ACC112 (cell line): ENCODE data around the gene ICAM5.
"Not testable (repeated sequence)": the region's sequence is repeated elsewhere in the genome, so short reads cannot be mapped to it uniquely, and the experiment has no call there.

Experiments used
- H2AFZ ChIP-seq: fragments of 200-600 bp; sonication (generic); one replicate; pipeline ENCODE4 v1.6.0; 2017; ENCODE audit warnings: antibody characterized with exemption, low read length; ENCODE audit not compliant: unreplicated experiment
- H3K27ac ChIP-seq: fragments of 200-600 bp; sonication (generic); 2 replicates; pipeline ENCODE4 v1.5.1; 2014; ENCODE audit warnings: low read depth, mild to moderate bottlenecking, antibody characterized with exemption, low read length, moderate library complexity
- H3K27me3 ChIP-seq: fragments of 200-600 bp; sonication (generic); 2 replicates; pipeline ENCODE4 v1.6.1; 2014; ENCODE audit warnings: mild to moderate bottlenecking, antibody characterized with exemption, low read length, moderate library complexity, mixed read lengths; ENCODE audit not compliant: insufficient read depth
- H3K36me3 ChIP-seq: fragments of 200-600 bp; sonication (generic); 2 replicates; pipeline ENCODE4 v1.6.1; 2016; ENCODE audit warnings: mild to moderate bottlenecking, antibody characterized with exemption, low read length, moderate library complexity, mixed read lengths; ENCODE audit not compliant: insufficient read depth
- H3K4me1 ChIP-seq: fragments of 200-600 bp; sonication (generic); one replicate; pipeline ENCODE4 v1.6.1; 2016; ENCODE audit warnings: low read length, mixed read lengths; ENCODE audit not compliant: insufficient read depth, unreplicated experiment, control insufficient read depth
- H3K4me3 ChIP-seq: fragments of 200-600 bp; sonication (generic); 2 replicates; pipeline ENCODE4 v1.5.1; 2014; ENCODE audit warnings: mild to moderate bottlenecking, low read depth, low read length
- H3K79me2 ChIP-seq: fragments of 200-600 bp; sonication (generic); one replicate; pipeline ENCODE4 v1.6.0; 2016; ENCODE audit warnings: low read length; ENCODE audit not compliant: control insufficient read depth, unreplicated experiment, insufficient read depth

The ICAM5 gene

DNA sequence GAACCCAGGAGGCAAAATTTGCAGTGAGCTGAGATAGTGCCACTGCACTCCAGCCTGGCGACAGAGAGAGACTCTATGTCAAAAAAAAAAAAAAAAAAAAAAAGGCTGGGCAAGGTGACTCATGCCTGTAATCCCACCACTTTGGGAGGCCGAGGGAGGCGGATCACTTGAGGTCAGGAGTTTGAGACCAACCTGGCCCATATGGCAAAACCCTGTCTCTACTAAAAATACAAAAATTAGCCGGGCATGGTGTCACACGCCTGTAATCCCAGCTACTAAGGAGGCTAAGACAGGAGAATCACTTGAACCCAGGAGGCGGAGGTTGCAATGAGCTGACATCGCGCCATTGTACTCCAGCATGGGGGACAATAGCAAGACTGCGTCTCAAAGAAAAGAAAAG is 47.0 kb downstream of the ICAM5 start:
- H3K4me1 ChIP-seq, H3K4me3 ChIP-seq, H3K36me3 ChIP-seq, H2AFZ ChIP-seq, H3K27me3 ChIP-seq, H3K27ac ChIP-seq: not testable (repeated sequence)
- H3K79me2 ChIP-seq = peaks cover 11% of the 10 kb centered on the region

DNA sequence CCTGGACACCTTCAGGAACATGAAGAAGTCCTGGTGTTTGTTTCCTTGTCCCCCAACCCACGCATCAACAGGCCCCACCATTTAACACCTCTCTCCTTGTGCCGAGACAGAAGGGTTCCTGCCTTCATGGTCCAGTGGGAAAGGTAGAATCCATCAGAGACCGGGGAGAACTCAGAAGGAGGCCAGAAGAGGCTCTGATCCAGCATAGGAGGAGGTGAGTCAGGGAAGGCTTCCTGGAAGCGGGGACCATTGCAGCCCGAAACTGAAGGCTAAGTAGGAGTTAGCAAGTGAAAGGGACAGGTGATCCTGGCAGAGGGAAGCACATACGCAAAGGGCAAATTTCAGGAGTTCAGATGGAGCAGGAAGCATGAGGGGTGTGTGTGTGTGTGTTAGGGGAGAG is 49.2 kb downstream of the ICAM5 start:
- no peaks in the 10 kb centered on the region for H3K27me3 ChIP-seq
- H3K4me1 ChIP-seq = no peaks in the 10 kb centered on the region
- H3K27ac ChIP-seq = no peak overlapping the region
- no peaks in the 10 kb centered on the region for H3K79me2 ChIP-seq
- no peak overlapping the region for H2AFZ ChIP-seq
- no peak overlapping the region for H3K4me3 ChIP-seq
- H3K36me3 ChIP-seq = no peaks in the 10 kb centered on the region

DNA sequence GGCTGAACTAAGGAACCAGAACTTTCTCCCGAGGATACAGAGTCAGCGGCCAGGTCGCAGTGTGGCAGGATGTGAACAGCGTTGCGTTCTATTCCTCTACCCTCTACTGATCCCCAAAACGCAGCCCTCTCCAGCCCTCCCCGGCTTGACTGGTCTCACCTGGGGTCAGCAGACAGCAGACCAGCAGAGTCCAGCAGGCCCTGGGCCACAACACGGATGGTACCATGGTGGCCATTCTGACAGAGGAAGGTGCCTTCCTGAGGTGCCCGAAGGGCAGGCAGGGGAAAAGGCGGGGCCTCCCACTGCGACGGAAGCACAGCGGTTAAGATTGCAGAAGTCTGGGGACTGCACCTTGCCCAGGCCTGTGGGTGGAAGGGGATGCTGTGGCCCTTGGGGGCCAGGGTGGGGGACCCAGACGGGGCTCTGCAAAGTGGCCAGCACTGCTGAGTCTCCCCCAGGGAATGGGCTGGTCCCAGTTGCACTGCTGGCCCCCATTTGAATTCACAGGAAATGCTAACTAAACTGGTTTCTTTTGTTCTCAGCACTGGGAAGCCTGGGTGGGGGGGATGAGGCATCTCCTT is 49.7 kb downstream of the ICAM5 start, which contains the start of gene ICAM3:
ICAM3 (minus strand) TSS at position 245 of the 581 bp plus-strand sequence; CDS start at position 235, 10 bp downstream.
- Histone ChIP-seq H3K27me3 (no peaks in the 10 kb centered on the region), H2AFZ (no peak within 1 kb of the TSS), H3K27ac (no peak within 1 kb of the TSS), H3K79me2 (no peaks in the 10 kb centered on the region), H3K36me3 (no peaks in the 10 kb centered on the region), H3K4me3 (no peak within 1 kb of the TSS), H3K4me1 (no peaks in the 10 kb centered on the region)

DNA sequence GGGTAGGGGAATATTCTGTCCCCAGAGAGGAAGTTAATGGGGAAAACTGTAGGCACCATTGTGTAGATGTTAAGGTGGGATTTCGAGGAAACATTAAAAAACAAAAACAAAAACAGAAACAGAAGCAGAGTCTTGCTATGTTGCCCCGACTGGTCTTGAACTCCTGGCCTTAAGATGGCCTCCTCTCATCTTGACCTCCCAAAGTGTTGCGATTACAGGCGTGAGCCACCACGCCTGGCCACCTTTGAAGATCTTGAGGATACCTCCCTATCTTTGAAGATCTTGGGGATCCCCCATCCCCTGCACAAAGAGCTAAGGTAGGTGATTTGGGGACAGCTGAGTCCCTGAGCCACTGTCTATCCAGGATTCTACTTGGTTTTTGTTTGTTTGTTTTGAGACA is 50.2 kb downstream of the ICAM5 start:
- no peaks in the 10 kb centered on the region for H3K4me1 ChIP-seq
- H3K36me3 ChIP-seq = no peaks in the 10 kb centered on the region
- no peak overlapping the region for H2AFZ ChIP-seq
- H3K79me2 ChIP-seq = no peaks in the 10 kb centered on the region
- H3K27me3 ChIP-seq = no peaks in the 10 kb centered on the region
- H3K4me3 ChIP-seq = no peak overlapping the region
- no peak overlapping the region for H3K27ac ChIP-seq

DNA sequence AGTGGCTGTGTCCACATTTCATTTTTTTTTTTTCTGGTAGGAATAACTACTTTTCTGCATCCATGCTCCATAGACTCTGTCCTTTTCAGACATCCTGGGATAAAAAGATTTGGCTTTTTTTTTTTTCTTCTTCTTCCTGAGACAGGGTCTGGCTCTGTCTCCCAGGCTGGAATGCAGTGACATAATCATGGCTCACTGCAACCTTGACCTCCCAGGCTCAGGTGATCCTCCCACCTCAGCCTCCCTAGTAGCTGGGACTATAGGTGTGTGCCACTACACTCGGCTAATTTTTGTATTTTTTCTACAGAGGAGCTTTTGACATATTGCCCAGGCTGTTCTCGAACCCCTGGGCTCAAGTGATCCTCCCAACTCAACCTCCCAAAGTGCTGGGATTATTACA is 53.7 kb downstream of the ICAM5 start:
- H3K36me3 ChIP-seq = no peaks in the 10 kb centered on the region
- H3K27me3 ChIP-seq = no peaks in the 10 kb centered on the region
- no peak overlapping the region for H2AFZ ChIP-seq
- H3K4me3 ChIP-seq = no peak overlapping the region
- no peak overlapping the region for H3K27ac ChIP-seq
- H3K79me2 ChIP-seq = no peaks in the 10 kb centered on the region
- H3K4me1 ChIP-seq = peaks cover 3% of the 10 kb centered on the region

DNA sequence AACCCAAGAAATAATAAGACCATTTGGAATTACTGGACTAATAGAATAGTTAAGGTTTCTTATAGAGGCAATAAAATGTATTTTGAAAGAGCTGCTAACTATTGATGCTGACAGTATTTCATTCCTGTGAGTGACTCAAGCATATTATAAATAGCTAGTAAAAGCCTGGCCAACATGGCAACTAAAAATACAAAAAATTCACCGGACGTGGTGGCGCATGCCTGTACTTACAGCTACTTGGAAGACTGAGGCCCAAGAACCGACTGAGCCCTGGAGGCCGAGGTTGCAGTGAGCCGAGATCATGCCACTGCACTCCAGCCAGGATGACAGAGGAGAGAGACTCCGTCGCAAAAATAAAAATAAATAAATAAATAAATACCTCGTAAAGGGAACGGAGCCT is 55.0 kb downstream of the ICAM5 start:
- no peaks in the 10 kb centered on the region for H3K79me2 ChIP-seq
- no peak overlapping the region for H3K27ac ChIP-seq
- no peak overlapping the region for H2AFZ ChIP-seq

More for the DNA sequence above, 55.0 kb downstream of the ICAM5 start:
- H3K27me3 ChIP-seq = no peaks in the 10 kb centered on the region
- no peaks in the 10 kb centered on the region for H3K36me3 ChIP-seq
- peaks cover 3% of the 10 kb centered on the region for H3K4me1 ChIP-seq
- no peak overlapping the region for H3K4me3 ChIP-seq
